Epithelial cell of proximal tubule (primary cell): ENCODE results near the gene AIFM3. TPM values are rescaled to one million over a fixed set of nuclear protein-coding genes. Genes with fewer than 3 reads are reported as not detected.
"Not testable (repeated sequence)": the region's sequence is repeated elsewhere in the genome, so short reads cannot be mapped to it uniquely, and the experiment has no call there.

Experiments
- DNase-seq: peaks from one replicate; pipeline ENCODE4 v3.0.0-alpha.2; 2011; ENCODE audit warnings: low read depth
- H3K4me3 ChIP-seq: 2 replicates; pipeline ENCODE4 v1.5.1; 2011; ENCODE audit warnings: low read depth, mild to moderate bottlenecking, low read length
- total RNA-seq: library from RNA; depleted of rRNA; stranded (reverse); fragments of >200 nt; gene quantifications from 2 replicates; pipeline ENCODE4 v1.2.3, GENCODE V29; 2015
- TF ChIP-seq, protein P1 (sequence below): conservative IDR thresholded peaks from 2 replicates; pipeline ENCODE4 v1.5.1; 2012; ENCODE audit warnings: low read depth, mild to moderate bottlenecking, low read length

Gene AIFM3
- total RNA-seq, 1 donor from 2014 or later, result 1.8 TPM

DNA sequence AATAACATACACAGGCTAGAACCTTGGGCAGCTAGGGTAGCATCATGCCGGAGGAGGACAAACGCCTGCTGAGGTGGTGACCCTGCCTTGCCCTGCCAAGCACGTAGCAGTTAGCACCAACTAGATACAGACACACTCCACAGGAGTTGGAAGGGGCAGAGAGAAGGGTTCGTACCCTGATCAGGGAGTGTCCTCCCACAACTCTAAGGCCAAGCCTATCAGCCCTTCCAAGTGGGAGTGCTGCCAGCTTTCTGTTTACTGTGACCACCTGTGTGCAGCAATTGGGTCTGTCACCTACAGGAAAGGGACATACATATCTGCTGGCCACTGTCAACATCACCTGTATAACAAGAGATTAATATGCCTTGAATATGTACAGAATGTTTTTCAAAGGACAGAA, 36.7 kb downstream of the AIFM3 start:
- TF ChIP-seq, protein P1, sequence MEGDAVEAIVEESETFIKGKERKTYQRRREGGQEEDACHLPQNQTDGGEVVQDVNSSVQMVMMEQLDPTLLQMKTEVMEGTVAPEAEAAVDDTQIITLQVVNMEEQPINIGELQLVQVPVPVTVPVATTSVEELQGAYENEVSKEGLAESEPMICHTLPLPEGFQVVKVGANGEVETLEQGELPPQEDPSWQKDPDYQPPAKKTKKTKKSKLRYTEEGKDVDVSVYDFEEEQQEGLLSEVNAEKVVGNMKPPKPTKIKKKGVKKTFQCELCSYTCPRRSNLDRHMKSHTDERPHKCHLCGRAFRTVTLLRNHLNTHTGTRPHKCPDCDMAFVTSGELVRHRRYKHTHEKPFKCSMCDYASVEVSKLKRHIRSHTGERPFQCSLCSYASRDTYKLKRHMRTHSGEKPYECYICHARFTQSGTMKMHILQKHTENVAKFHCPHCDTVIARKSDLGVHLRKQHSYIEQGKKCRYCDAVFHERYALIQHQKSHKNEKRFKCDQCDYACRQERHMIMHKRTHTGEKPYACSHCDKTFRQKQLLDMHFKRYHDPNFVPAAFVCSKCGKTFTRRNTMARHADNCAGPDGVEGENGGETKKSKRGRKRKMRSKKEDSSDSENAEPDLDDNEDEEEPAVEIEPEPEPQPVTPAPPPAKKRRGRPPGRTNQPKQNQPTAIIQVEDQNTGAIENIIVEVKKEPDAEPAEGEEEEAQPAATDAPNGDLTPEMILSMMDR, result no peak
- no peak overlapping the region for H3K4me3 ChIP-seq
- no peak for DNase-seq

DNA sequence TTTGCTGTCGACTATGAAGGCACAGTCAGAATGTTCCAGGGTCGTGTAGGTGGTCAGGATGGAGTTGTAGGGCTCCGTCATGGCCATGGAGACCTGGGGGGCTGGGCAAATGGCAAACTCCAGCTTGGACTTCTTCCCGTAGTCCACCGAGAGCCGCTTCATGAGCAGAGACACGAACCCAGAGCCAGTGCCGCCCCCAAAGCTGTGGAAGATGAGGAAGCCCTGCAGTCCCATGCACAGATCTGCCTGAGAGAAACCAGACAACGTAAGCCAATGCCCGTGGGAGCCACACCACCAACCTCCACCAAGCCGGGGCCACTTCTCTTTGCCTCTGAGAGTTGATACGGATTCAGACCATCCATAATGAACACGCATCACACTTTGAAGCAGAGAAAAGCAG, 42.2 kb downstream of the AIFM3 start:
- not testable (repeated sequence) for H3K4me3 ChIP-seq, DNase-seq

DNA sequence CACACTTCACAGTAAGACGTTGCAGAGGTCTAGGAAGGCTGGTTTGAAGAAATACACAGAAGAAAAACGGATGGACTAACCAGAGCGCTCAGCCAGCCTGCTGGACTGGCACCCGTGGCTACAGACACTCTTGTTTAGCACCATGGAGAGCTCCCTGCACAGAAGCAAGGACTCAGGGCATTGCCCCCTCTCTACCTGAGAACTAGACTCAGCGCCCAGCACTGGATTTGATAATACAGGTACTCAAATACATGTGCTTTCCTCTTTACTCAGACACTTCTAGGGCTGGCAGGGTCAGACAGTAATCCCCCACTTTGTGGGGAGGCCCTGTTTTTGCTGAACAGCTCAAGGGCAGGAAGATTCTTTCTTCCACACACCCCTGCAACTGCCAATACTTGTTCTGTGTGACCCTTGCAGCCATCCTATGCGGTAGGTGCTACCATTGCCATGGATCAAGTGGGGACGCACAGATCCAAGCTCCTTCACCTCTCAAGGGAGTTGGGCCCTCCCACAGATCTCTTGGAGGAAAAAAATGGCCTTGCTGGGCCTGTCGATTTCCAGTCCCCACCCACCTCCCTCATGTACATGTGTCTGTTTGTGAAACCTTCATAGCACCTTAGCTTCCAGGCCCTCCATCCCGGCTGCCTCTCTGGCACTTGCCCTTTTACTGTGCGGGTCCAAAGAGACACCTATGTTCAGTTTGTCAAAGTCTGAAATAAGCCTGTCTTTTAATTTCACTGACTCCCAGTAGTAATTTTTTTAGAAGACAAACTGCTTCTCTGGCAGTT, 42.8 kb downstream of the AIFM3 start:
- no peak overlapping the region for H3K4me3 ChIP-seq
- TF ChIP-seq, protein P1, result no peak
- no peak for DNase-seq

DNA sequence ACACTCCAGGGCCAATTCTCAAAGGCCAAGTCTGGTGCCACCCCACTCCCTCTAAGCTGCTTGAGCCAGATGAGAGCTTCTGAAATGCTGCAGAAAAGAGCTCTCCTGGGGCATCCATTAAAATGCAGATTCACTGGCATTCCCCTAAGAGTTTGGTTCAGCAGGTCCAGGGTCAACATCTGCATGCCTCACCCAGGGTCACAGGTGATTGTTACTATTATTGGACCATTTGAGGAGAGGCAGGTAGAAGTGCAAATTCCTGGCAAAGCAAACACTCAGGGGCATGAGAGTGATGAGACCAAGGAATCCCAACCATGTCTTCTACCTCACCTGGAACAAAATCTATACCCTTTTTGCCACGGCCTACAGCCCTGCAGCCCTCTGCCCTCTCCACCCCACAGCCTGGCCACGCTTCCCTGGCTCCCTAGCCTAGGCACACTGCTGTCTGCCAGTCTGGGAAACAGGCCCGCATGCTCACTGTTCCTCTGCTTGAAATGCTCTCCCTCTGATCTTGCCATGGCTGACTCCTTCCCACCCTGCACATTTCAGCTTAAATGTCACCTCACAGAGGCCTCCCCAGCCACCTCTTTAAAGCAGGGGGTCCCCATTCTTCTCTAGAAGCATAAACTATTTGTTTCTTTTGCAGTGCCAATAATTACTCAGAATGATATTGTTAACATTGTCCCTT, 43.5 kb downstream of the AIFM3 start:
- DNase-seq, result no peak
- no peak overlapping the region for H3K4me3 ChIP-seq
- TF ChIP-seq, protein P1, result no peak

DNA sequence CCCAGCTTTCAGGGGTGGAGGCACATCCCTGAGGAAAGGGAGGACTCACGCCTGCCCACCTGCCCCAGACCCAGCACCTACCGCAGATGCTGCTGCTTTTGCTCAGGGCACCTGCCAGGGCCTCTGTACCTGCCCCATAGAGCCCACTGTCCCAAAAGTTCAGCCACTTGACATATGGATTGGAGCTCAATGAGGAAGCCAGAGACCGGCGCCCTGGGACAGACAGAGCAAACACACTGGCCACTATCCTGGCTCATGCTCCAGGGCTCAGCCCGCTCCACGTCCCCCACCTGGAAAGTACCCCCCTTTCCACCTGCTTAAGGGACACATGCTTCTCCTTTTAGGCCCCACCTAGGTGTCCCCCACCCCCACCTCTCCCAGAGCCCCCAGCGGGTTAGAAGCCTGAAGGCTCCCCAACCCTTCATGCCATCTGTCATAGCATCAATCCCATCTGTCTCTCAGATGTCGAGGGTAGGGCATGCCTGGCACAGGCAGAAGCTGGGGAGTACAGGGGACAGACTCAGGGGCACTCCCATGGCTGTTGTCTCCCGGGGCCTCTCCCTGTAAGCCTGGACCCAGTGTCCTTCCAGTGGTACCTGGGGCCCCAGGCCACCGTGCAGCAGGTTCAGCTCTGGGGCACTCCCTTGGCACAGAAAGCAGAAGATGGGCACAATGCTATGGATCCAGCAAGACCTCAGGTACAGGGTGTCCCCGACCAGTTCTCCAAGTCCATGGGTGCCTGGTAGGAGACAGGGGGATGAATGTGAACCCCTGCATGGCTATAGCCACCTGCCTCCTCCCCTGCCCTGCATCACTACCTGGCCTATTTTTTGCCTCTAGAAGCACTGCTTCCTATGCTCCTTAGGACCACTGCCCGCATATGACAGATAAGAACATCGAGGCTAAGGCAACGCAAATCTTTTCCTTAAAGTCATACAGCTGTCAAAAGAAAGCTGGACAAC, 45.7 kb downstream of the AIFM3 start:
- TF ChIP-seq, protein P1, result no peak
- no peak for DNase-seq
- H3K4me3 ChIP-seq, result no peak overlapping the region

DNA sequence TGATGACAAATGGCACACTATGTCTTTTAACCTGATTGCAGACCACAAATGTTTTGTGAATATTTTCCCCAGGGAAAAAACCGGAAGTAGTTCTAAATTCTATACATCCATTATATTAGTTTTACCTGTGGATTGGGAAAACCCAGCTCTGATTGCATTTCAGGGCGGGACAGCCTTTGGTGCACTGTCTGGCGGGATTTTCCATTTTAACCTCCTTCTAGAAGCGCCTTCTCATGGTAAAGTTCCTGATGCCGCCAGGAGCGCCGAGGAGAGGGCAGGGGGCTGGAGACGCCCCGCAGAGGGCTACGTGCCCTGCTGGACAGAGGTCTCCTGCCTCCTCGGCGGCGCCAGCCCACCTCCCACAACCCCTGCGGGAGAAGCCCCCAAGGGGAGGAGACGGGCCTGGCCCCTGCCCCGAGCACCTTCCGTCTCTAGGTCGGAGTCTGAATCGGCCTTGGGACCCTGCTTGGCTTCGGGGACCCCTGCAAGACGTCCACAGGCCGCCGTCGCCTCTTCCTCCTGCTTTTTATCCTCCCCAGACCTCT, 46.7 kb downstream of the AIFM3 start:
- peak overlapping the region; percentile 34 for H3K4me3 ChIP-seq
- TF ChIP-seq, protein P1, result no peak
- no peak for DNase-seq
